Progenitor cell of endocrine pancreas (in vitro differentiated cells): ENCODE results near the gene ZDHHC24. TPM values are rescaled to one million over a fixed set of nuclear protein-coding genes. Genes with fewer than 3 reads are reported as not detected.

Experiments used
- DNase-seq: peaks from one replicate; pipeline ENCODE4 v3.0.0; 2021; ENCODE audit warnings: low spot score; ENCODE audit not compliant: unreplicated experiment
- H3K27ac Mint-ChIP-seq: 2 replicates; pipeline ENCODE4 v1.8.0; 2021; ENCODE audit warnings: mild to moderate bottlenecking, moderate library complexity, mixed read lengths
- H3K27me3 Mint-ChIP-seq: 2 replicates; pipeline ENCODE4 v1.8.0; 2021; ENCODE audit warnings: mixed read lengths
- H3K36me3 Mint-ChIP-seq: 2 replicates; pipeline ENCODE4 v1.8.0; 2022; ENCODE audit warnings: mixed read lengths; ENCODE audit not compliant: insufficient read depth
- H3K4me1 Mint-ChIP-seq: 2 replicates; pipeline ENCODE4 v1.8.0; 2021; ENCODE audit warnings: low read depth, mixed read lengths
- H3K4me3 Mint-ChIP-seq: 2 replicates; pipeline ENCODE4 v1.8.0; 2021; ENCODE audit warnings: low read depth, mild to moderate bottlenecking, moderate library complexity, mixed read lengths
- H3K9me3 Mint-ChIP-seq: 2 replicates; pipeline ENCODE4 v1.8.0; 2021; ENCODE audit warnings: low read depth, mixed read lengths
- total RNA-seq: library from RNA; stranded (reverse); gene quantifications from 2 replicates; pipeline ENCODE4 v1.2.1, GENCODE V29; 2021
- TF ChIP-seq, protein P1 (sequence below): fragments of 200-600 bp; sonication (generic); IDR thresholded peaks from one replicate; pipeline ENCODE4 v1.5.0; 2021; ENCODE audit warnings: antibody characterized with exemption, mild to moderate bottlenecking; ENCODE audit not compliant: unreplicated experiment

Gene ZDHHC24
- total RNA-seq, 1 donor from 2014 or later, result 9.7 TPM

DNA sequence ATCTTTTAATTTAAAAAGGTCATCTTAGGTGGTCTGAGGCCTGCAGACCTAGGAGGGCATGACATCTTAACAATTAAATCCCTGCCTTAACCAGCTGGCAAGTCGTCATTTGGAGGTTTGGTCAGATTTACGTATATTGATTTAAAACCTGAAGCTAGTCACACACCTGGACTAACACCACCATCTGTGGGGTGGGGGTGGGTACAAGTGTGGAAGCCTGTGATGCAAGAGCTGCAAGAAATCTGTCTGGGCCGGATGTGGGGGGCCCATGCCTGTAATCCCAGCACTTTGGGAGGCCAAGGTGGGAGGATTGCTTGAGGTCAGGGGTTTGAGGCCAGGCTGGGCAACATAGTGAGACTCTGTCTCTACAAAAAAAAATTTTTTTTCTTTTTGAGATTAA is 35.4 kb upstream of the ZDHHC24 start:
- DNase-seq, result no peak
- TF ChIP-seq, protein P1, sequence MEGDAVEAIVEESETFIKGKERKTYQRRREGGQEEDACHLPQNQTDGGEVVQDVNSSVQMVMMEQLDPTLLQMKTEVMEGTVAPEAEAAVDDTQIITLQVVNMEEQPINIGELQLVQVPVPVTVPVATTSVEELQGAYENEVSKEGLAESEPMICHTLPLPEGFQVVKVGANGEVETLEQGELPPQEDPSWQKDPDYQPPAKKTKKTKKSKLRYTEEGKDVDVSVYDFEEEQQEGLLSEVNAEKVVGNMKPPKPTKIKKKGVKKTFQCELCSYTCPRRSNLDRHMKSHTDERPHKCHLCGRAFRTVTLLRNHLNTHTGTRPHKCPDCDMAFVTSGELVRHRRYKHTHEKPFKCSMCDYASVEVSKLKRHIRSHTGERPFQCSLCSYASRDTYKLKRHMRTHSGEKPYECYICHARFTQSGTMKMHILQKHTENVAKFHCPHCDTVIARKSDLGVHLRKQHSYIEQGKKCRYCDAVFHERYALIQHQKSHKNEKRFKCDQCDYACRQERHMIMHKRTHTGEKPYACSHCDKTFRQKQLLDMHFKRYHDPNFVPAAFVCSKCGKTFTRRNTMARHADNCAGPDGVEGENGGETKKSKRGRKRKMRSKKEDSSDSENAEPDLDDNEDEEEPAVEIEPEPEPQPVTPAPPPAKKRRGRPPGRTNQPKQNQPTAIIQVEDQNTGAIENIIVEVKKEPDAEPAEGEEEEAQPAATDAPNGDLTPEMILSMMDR, result no peak
- no peak overlapping the region for H3K4me3 Mint-ChIP-seq
- H3K9me3 Mint-ChIP-seq, result peaks cover 4% of the 10 kb centered on the region
- H3K36me3 Mint-ChIP-seq, result peaks cover 1% of the 10 kb centered on the region
- H3K4me1 Mint-ChIP-seq, result no peaks in the 10 kb centered on the region
- H3K27ac Mint-ChIP-seq, result no peak overlapping the region
- H3K27me3 Mint-ChIP-seq, result peaks cover 18% of the 10 kb centered on the region

DNA sequence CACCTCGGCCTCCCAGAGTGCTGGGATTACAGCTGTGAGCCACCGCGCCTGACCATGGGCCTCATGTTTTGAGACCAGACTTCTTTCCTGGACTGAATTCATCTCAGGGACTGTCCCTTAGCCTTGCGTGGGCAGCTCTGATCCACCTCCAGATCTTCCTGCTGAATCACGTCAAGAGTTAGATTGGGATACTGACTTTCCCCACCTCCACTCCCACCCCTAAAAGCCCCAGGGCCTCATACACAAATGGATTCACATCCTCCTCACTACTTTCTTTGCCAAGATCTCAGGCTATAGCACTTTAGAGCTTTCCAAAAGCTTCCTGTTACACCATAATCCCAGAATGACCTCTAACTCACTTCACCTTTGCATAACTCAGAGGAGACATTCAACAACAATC is 35.0 kb upstream of the ZDHHC24 start:
- H3K4me3 Mint-ChIP-seq, result no peak overlapping the region
- no peak overlapping the region for H3K27ac Mint-ChIP-seq
- DNase-seq, result no peak
- TF ChIP-seq, protein P1, result no peak
- peaks cover 1% of the 10 kb centered on the region for H3K36me3 Mint-ChIP-seq
- peaks cover 19% of the 10 kb centered on the region for H3K27me3 Mint-ChIP-seq
- no peaks in the 10 kb centered on the region for H3K4me1 Mint-ChIP-seq
- H3K9me3 Mint-ChIP-seq, result peaks cover 4% of the 10 kb centered on the region

DNA sequence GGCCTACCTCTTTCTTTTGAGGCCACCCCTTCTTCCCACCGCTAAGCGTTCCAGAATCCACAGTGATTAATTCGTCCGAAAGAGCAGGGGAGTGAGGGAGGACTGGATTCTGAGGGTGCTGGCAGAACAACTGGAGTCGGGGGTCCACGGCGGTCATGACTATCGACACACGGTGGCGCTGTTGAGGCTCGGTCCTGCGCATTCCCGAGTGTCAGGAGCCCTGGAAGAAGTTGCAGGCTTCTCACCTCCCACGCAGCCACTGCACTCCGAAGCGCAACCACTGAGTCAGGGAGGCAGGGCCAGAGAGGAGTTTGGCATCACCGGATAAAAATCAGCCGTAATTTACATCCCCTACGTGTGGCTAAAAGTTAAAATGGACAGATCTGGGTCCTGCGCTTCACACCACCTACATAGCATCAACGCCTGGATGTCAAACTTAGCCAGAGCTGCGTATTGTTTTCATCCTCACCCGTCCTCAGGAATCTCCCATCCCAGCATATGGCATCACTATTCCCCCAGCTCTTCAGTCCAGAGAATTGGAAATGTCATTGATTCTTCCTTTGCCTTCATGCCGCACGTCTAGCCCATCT is 33.3 kb upstream of the ZDHHC24 start:
- TF ChIP-seq, protein P1, result peak; percentile 86
- H3K4me3 Mint-ChIP-seq, result no peak overlapping the region
- H3K4me1 Mint-ChIP-seq, result no peaks in the 10 kb centered on the region
- DNase-seq, result peak; percentile 81
- no peak overlapping the region for H3K27ac Mint-ChIP-seq
- peaks cover 19% of the 10 kb centered on the region for H3K27me3 Mint-ChIP-seq
- H3K36me3 Mint-ChIP-seq, result peaks cover 1% of the 10 kb centered on the region
- peaks cover 4% of the 10 kb centered on the region for H3K9me3 Mint-ChIP-seq

DNA sequence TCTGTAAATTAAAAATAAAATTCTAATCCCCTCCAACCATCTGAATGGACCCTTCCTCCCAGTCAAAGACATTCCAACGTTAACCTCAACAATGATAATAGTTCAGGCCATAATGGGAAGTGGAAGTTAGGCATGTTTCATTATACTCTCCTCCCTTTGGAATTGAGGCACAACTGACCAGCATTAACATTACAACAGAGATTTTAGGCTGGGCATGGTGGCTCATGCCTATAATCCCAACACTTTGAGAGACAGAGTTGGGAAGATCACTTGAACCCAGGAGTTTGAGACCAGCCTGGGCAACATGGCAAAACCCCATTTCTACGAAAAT is 25.0 kb upstream of the ZDHHC24 start:
- no peaks in the 10 kb centered on the region for H3K27me3 Mint-ChIP-seq
- H3K9me3 Mint-ChIP-seq, result no peaks in the 10 kb centered on the region
- no peak for DNase-seq
- no peaks in the 10 kb centered on the region for H3K36me3 Mint-ChIP-seq
- no peak overlapping the region for H3K27ac Mint-ChIP-seq
- no peaks in the 10 kb centered on the region for H3K4me1 Mint-ChIP-seq
- TF ChIP-seq, protein P1, result no peak
- H3K4me3 Mint-ChIP-seq, result no peak overlapping the region

DNA sequence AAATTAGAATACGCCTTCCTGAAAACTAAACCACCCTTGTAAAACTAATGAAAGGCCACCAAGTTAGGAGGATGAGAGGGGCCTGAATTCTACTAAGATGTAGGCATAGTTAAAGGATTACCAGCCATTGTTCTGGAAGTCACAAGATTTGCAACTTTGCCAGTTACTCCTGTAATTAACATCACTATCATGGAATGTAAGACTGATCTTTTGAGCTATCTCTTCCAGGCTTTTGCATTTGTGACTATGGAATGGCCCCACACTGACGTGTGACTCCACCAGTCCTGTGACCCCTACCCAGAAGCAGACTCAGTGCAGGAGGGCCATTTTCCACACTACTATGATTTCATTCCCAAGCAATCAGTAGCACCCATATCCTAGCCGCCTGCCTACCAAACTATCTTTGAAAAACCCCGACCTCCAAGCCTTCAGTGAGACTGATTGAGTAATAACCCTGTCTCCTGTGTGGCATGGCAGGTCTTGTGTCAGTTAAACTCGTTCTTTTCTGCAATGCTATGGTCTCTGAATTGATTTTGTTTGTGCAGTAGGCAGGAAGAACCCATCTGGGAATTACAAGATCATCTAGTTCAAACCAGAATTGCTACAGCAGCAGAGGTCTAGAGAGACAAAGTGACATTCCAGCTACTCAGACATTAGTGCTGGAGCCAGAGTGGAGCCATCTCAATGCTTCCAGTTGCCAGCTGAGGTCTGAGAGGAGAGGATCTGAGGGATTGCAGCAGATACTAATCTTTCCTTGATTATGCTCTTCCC is 24.4 kb upstream of the ZDHHC24 start:
- DNase-seq, result no peak
- H3K4me1 Mint-ChIP-seq, result no peaks in the 10 kb centered on the region
- no peaks in the 10 kb centered on the region for H3K36me3 Mint-ChIP-seq
- no peak overlapping the region for H3K27ac Mint-ChIP-seq
- no peaks in the 10 kb centered on the region for H3K9me3 Mint-ChIP-seq
- H3K4me3 Mint-ChIP-seq, result no peak overlapping the region
- no peaks in the 10 kb centered on the region for H3K27me3 Mint-ChIP-seq
- TF ChIP-seq, protein P1, result no peak
